IgD-negative memory B cell (primary cell): ENCODE data around the gene PPHLN1. TPM values are rescaled to one million over a fixed set of nuclear protein-coding genes. Genes with fewer than 3 reads are reported as not detected.

ENCODE experiments used
- H3K27ac Mint-ChIP-seq, 3 donors: one replicate each; pipeline ENCODE4 v1.8.0; 2020 to 2022; ENCODE audit warnings: mild to moderate bottlenecking in 3 of 3, mixed read lengths in 3 of 3, moderate library complexity in 1 of 3
- H3K27me3 Mint-ChIP-seq: one replicate; pipeline ENCODE4 v1.8.0; 2021; ENCODE audit warnings: mixed read lengths
- H3K36me3 Mint-ChIP-seq: one replicate; pipeline ENCODE4 v1.8.0; 2020; ENCODE audit warnings: mild to moderate bottlenecking, mixed read lengths
- H3K4me1 Mint-ChIP-seq, 3 donors: one replicate each; pipeline ENCODE4 v1.8.0; 2020 to 2022; ENCODE audit warnings: mixed read lengths in 3 of 3, mild to moderate bottlenecking in 1 of 3
- H3K4me3 Mint-ChIP-seq, 4 donors: one replicate each; pipeline ENCODE4 v1.8.0; 2020 to 2022; ENCODE audit warnings: mild to moderate bottlenecking in 4 of 4, mixed read lengths in 4 of 4, moderate library complexity in 3 of 4
- H3K9me3 Mint-ChIP-seq, 3 donors: one replicate each; pipeline ENCODE4 v1.8.0; 2020 to 2021; ENCODE audit warnings: mixed read lengths in 3 of 3, mild to moderate bottlenecking in 1 of 3
- polyA plus RNA-seq: library from polyadenylated mRNA; unstranded; fragments of 300-500 nt; fragmentation: Illumina TruSeq; gene quantifications from one replicate; pipeline ENCODE4 v1.2.3, GENCODE V29; 2021

Gene PPHLN1
- polyA plus RNA-seq, 1 donor from 2014 or later, result 114 TPM

- H3K36me3 Mint-ChIP-seq, result peaks cover 9% of the 10 kb centered on the region
- peaks cover 0 to 17% (median 11%) of the 10 kb centered on the region in 3 donors for H3K4me1 Mint-ChIP-seq
- no peak overlapping the region for H3K27ac Mint-ChIP-seq
- H3K27me3 Mint-ChIP-seq, result no peaks in the 10 kb centered on the region
- H3K9me3 Mint-ChIP-seq, result no peaks in the 10 kb centered on the region
- no peak overlapping the region for H3K4me3 Mint-ChIP-seq
Observed at GRCh38 chr12:42462486-42462885, 136.5 kb downstream of the PPHLN1 start.

- H3K4me1 Mint-ChIP-seq, result peaks cover 6 to 17% (median 14%) of the 10 kb centered on the region in 3 donors
Observed at GRCh38 chr12:42463671-42464070, 137.7 kb downstream of the PPHLN1 start.

GRCh38 chr12:42468341-42468821, 142.4 kb downstream of the PPHLN1 start:
- Mint-ChIP-seq H3K4me1 (peaks cover 20 to 53% (median 30%) of the 10 kb centered on the region in 3 donors), H3K27me3 (no peaks in the 10 kb centered on the region), H3K27ac (peak overlapping the region; percentile 46 to 97 (median 60)), H3K9me3 (no peaks in the 10 kb centered on the region), H3K36me3 (peaks cover 6% of the 10 kb centered on the region), H3K4me3 (peak overlapping the region; percentile 41 to 92 (median 81))

More at GRCh38 chr12:42463671-42464070, 137.7 kb downstream of the PPHLN1 start:
- peaks cover 9% of the 10 kb centered on the region for H3K36me3 Mint-ChIP-seq
- no peaks in the 10 kb centered on the region for H3K27me3 Mint-ChIP-seq
- H3K27ac Mint-ChIP-seq, result no peak overlapping the region
- H3K9me3 Mint-ChIP-seq, result no peaks in the 10 kb centered on the region
- H3K4me3 Mint-ChIP-seq, result no peak overlapping the region

- H3K27me3 Mint-ChIP-seq, result no peaks in the 10 kb centered on the region
- H3K27ac Mint-ChIP-seq, result peak overlapping the region; percentile 46 to 97 (median 60)
- H3K4me3 Mint-ChIP-seq, result peak overlapping the region; percentile 41 to 92 (median 81)
- peaks cover 4% of the 10 kb centered on the region for H3K36me3 Mint-ChIP-seq
- H3K9me3 Mint-ChIP-seq, result no peaks in the 10 kb centered on the region
- peaks cover 20 to 57% (median 30%) of the 10 kb centered on the region in 3 donors for H3K4me1 Mint-ChIP-seq
Observed at GRCh38 chr12:42468921-42469320, 143.0 kb downstream of the PPHLN1 start.

GRCh38 chr12:42469355-42470175, 143.6 kb downstream of the PPHLN1 start:
- Mint-ChIP-seq H3K4me1 (peaks cover 22 to 60% (median 30%) of the 10 kb centered on the region in 3 donors), H3K27ac (peak overlapping the region; percentile 46 to 97 (median 60))

GRCh38 chr12:42472376-42472775, 146.4 kb downstream of the PPHLN1 start:
- peak overlapping the region in 2 of 4 donors; percentile 31 to 39 for H3K4me3 Mint-ChIP-seq
- H3K9me3 Mint-ChIP-seq, result no peaks in the 10 kb centered on the region
- peaks cover 31 to 62% (median 39%) of the 10 kb centered on the region in 3 donors for H3K4me1 Mint-ChIP-seq
- H3K27ac Mint-ChIP-seq, result peak overlapping the region in 2 of 3 donors; percentile 48 to 72
- no peaks in the 10 kb centered on the region for H3K27me3 Mint-ChIP-seq
- H3K36me3 Mint-ChIP-seq, result peaks cover 4% of the 10 kb centered on the region

More at GRCh38 chr12:42469355-42470175, 143.6 kb downstream of the PPHLN1 start:
- Mint-ChIP-seq H3K36me3 (peaks cover 4% of the 10 kb centered on the region), H3K27me3 (no peaks in the 10 kb centered on the region), H3K9me3 (no peaks in the 10 kb centered on the region), H3K4me3 (peak overlapping the region; percentile 41 to 92 (median 81))

- Mint-ChIP-seq H3K9me3 (no peaks in the 10 kb centered on the region), H3K4me3 (peak overlapping the region in 1 of 4 donors; percentile 65), H3K27me3 (no peaks in the 10 kb centered on the region), H3K36me3 (peaks cover 4% of the 10 kb centered on the region), H3K27ac (peak overlapping the region in 1 of 3 donors; percentile 87), H3K4me1 (peaks cover 34 to 60% (median 44%) of the 10 kb centered on the region in 3 donors)
Observed at GRCh38 chr12:42473130-42473529, 147.2 kb downstream of the PPHLN1 start.

GRCh38 chr12:42473561-42473960, 147.6 kb downstream of the PPHLN1 start:
- Mint-ChIP-seq H3K4me3 (peak overlapping the region in 1 of 4 donors; percentile 29), H3K27me3 (no peaks in the 10 kb centered on the region), H3K9me3 (no peaks in the 10 kb centered on the region), H3K27ac (no peak overlapping the region), H3K4me1 (peaks cover 32 to 57% (median 42%) of the 10 kb centered on the region in 3 donors), H3K36me3 (peaks cover 4% of the 10 kb centered on the region)

- Mint-ChIP-seq H3K9me3 (no peaks in the 10 kb centered on the region), H3K4me3 (peak overlapping the region in 1 of 4 donors; percentile 17), H3K36me3 (peaks cover 1% of the 10 kb centered on the region), H3K27me3 (no peaks in the 10 kb centered on the region), H3K4me1 (peaks cover 32 to 52% (median 39%) of the 10 kb centered on the region in 3 donors), H3K27ac (peak overlapping the region in 1 of 3 donors; percentile 83)
Observed at GRCh38 chr12:42474391-42474790, 148.4 kb downstream of the PPHLN1 start.

GRCh38 chr12:42475106-42475505, 149.1 kb downstream of the PPHLN1 start:
- H3K4me3 Mint-ChIP-seq, result peak overlapping the region; percentile 2 to 40 (median 12)

GRCh38 chr12:42477941-42478340, 152.0 kb downstream of the PPHLN1 start:
- H3K27me3 Mint-ChIP-seq, result no peaks in the 10 kb centered on the region
- H3K9me3 Mint-ChIP-seq, result no peaks in the 10 kb centered on the region
- no peak overlapping the region for H3K27ac Mint-ChIP-seq
- no peaks in the 10 kb centered on the region for H3K36me3 Mint-ChIP-seq
- peaks cover 25 to 40% (median 27%) of the 10 kb centered on the region in 3 donors for H3K4me1 Mint-ChIP-seq
- H3K4me3 Mint-ChIP-seq, result no peak overlapping the region

More at GRCh38 chr12:42475106-42475505, 149.1 kb downstream of the PPHLN1 start:
- H3K27ac Mint-ChIP-seq, result peak overlapping the region; percentile 11 to 83 (median 83)
- no peaks in the 10 kb centered on the region for H3K27me3 Mint-ChIP-seq
- H3K4me1 Mint-ChIP-seq, result peaks cover 30 to 47% (median 40%) of the 10 kb centered on the region in 3 donors
- no peaks in the 10 kb centered on the region for H3K36me3 Mint-ChIP-seq
- H3K9me3 Mint-ChIP-seq, result no peaks in the 10 kb centered on the region

- Mint-ChIP-seq H3K4me3 (peak overlapping the region; percentile 0 to 94 (median 53)), H3K9me3 (no peaks in the 10 kb centered on the region), H3K27ac (peak overlapping the region in 2 of 3 donors; percentile 34 to 55), H3K4me1 (peaks cover 22 to 29% (median 23%) of the 10 kb centered on the region in 3 donors), H3K27me3 (peaks cover 3% of the 10 kb centered on the region), H3K36me3 (no peaks in the 10 kb centered on the region)
Observed at GRCh38 chr12:42481368-42481767, 155.4 kb downstream of the PPHLN1 start.

GRCh38 chr12:42482041-42482747, 156.2 kb downstream of the PPHLN1 start:
- Mint-ChIP-seq H3K27me3 (peaks cover 3% of the 10 kb centered on the region), H3K27ac (peak overlapping the region in 2 of 3 donors; percentile 55 to 93), H3K36me3 (no peaks in the 10 kb centered on the region), H3K4me1 (peaks cover 22 to 29% (median 23%) of the 10 kb centered on the region in 3 donors), H3K9me3 (no peaks in the 10 kb centered on the region), H3K4me3 (peak overlapping the region; percentile 89 to 94 (median 94))

GRCh38 chr12:42482748-42483520, 157.0 kb downstream of the PPHLN1 start:
- H3K27me3 Mint-ChIP-seq, result peaks cover 3% of the 10 kb centered on the region
- peaks cover 20 to 29% (median 20%) of the 10 kb centered on the region in 3 donors for H3K4me1 Mint-ChIP-seq
- H3K9me3 Mint-ChIP-seq, result no peaks in the 10 kb centered on the region
- no peaks in the 10 kb centered on the region for H3K36me3 Mint-ChIP-seq
- peak overlapping the region; percentile 89 to 94 (median 94) for H3K4me3 Mint-ChIP-seq
- H3K27ac Mint-ChIP-seq, result peak overlapping the region in 1 of 3 donors; percentile 55
